Hepatocyte (in vitro differentiated cells): ENCODE results near the gene CAMSAP1.

Source experiments
- EZH2phosphoT487 ChIP-seq: fragments of 200-600 bp; sonication (generic); IDR thresholded peaks from one replicate; pipeline ENCODE4 v1.6.1; 2018; ENCODE audit warnings: antibody characterized with exemption, mild to moderate bottlenecking, low read depth, moderate library complexity; ENCODE audit not compliant: unreplicated experiment, severe bottlenecking
- TF ChIP-seq, protein P1 (sequence below): fragments of 200-600 bp; sonication (generic); IDR thresholded peaks from 2 replicates; pipeline ENCODE4 v1.5.1; 2016; ENCODE audit warnings: antibody characterized with exemption, mild to moderate bottlenecking; ENCODE audit not compliant: poor library complexity

DNA sequence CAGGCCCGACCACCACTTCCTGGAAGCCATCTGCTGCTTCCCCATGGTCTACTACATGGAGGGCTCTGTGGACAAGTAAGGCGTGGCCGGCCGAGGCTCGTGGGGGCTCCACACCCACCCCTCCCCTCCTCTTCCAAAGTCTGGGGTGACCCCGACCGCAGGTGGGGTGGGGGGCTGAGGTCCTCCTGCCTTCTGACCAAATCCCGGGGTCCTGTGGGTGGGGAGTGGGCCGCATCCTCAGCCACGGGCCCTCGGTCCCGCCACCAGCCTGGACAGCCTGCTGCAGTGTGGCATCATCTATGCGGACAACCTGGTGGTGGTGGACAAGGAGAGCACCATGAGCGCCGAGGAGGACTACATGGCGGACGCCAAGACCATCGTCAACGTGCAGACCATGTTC, 128.9 kb downstream of the CAMSAP1 start:
- TF ChIP-seq, protein P1, sequence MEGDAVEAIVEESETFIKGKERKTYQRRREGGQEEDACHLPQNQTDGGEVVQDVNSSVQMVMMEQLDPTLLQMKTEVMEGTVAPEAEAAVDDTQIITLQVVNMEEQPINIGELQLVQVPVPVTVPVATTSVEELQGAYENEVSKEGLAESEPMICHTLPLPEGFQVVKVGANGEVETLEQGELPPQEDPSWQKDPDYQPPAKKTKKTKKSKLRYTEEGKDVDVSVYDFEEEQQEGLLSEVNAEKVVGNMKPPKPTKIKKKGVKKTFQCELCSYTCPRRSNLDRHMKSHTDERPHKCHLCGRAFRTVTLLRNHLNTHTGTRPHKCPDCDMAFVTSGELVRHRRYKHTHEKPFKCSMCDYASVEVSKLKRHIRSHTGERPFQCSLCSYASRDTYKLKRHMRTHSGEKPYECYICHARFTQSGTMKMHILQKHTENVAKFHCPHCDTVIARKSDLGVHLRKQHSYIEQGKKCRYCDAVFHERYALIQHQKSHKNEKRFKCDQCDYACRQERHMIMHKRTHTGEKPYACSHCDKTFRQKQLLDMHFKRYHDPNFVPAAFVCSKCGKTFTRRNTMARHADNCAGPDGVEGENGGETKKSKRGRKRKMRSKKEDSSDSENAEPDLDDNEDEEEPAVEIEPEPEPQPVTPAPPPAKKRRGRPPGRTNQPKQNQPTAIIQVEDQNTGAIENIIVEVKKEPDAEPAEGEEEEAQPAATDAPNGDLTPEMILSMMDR = no peak
- no peak for TF ChIP-seq EZH2phosphoT487
